A673 (cell line): ENCODE data around the gene CPXM1.

Experiments
- EZH2 ChIP-seq: fragments of 200-600 bp; sonication (generic); IDR thresholded peaks from 2 replicates; pipeline ENCODE4 v1.6.1; 2017; ENCODE audit warnings: borderline replicate concordance, low read depth, mild to moderate bottlenecking, mixed read lengths, antibody characterized with exemption, low read length; ENCODE audit not compliant: poor library complexity, severe bottlenecking
- TF ChIP-seq, protein P1 (sequence below): fragments of 300-800, 200-600 bp; sonication (generic); conservative IDR thresholded peaks from 2 replicates; pipeline ENCODE4 v1.5.1; 2017; ENCODE audit warnings: low read depth, mild to moderate bottlenecking, antibody characterized with exemption, low read length, moderate library complexity, mixed read lengths

DNA sequence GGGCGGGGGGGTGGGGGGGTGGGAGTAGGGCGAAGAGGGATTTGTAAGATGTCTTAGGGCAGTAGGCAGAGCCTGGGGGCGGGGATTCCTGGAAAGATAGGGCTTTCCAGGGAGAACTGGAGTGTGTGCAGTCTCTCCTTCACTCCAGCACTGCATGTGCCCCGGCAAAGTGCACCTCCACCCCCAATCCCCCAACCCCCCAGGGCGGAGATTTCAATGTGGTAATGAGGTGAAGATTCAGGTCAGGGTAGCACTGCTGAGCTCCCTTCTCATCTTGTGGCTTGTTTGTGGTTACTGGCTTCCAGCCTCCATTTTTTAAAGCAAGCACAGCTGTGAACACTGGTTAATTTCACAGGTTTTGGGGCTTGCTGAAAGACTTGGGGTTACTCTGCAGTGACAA, 21.6 kb upstream of the CPXM1 start:
- TF ChIP-seq, protein P1, sequence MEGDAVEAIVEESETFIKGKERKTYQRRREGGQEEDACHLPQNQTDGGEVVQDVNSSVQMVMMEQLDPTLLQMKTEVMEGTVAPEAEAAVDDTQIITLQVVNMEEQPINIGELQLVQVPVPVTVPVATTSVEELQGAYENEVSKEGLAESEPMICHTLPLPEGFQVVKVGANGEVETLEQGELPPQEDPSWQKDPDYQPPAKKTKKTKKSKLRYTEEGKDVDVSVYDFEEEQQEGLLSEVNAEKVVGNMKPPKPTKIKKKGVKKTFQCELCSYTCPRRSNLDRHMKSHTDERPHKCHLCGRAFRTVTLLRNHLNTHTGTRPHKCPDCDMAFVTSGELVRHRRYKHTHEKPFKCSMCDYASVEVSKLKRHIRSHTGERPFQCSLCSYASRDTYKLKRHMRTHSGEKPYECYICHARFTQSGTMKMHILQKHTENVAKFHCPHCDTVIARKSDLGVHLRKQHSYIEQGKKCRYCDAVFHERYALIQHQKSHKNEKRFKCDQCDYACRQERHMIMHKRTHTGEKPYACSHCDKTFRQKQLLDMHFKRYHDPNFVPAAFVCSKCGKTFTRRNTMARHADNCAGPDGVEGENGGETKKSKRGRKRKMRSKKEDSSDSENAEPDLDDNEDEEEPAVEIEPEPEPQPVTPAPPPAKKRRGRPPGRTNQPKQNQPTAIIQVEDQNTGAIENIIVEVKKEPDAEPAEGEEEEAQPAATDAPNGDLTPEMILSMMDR: no peak
- no peak for TF ChIP-seq EZH2
